ENCODE results near the gene TAS1R1. TPM values are rescaled to one million over a fixed set of nuclear protein-coding genes. Genes with fewer than 3 reads are reported as not detected.
A peak's percentile ranks its signal among the peaks of the same experiment; 100 is the strongest.

TAS1R1 gene
- total RNA-seq, 2 donors from 2014 or later: not detected

DNA sequence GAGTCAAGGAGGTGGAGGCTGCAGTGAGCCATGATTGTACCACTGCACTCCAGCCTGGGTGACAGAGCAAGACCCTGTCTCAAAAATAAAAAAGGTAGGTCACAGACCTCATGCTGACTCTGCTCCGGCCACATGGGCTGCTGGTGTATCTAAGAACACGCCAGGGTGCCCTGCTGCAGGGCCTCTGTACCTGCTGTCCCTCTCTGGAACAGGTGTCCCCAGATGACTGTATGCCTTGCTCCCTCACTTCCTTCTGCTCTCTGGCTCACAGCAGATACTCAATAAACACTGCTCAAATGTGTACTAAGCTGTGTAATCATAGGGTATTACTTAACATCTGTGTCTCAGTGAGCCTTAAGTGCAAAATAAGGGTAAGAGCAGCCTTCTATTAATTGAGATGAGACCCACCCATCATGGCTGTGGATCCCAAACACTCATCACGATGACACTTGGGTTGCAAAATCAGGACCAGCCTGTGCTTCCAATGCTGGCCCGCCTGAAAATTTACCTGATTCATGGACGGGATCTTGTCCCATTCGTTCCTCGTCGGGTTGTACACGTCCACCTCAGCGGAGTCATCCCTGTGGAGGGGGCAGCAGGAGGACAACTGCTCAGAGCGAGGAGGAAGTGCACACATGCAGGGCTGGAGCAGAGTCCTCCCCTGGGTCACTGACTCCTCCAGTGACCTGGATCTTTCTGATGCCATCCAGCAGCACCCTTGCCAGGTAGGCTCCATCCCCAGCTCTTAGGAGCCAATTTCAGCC, 40.1 kb downstream of the TAS1R1 start:
- WGBS, 2 donors: 86 to 90% methylated on average over 11 of the region's 11 CpGs

DNA sequence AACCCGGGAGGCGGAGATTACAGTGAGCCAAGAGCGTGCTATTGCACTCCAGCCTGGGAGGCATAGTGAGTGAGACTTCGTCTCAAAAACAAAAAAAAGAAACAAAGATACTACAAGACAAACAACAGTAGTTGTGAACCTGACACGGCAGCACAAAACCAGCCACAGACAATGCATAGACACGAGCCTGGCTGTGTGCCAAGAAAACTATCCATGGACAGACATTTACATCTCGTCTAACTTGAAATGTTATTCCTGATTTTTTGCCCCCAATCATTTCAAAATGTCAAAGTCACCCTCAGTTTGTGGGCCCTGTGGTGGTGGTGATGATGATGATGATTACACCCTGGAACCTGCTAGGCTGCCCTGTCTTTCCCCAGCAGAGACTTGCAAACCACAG, 41.2 kb downstream of the TAS1R1 start:
- H3K36me3 ChIP-seq (replicated peaks in 1 of 2; ENCODE audit: insufficient read depth in 1 of 2, low read depth in 2 of 2): peaks cover 10 to 35% of the 10 kb centered on the region in 2 donors
- peak overlapping the region in 1 of 4 donors; percentile 31 for H3K27ac ChIP-seq
- DNase-seq (no peak), ATAC-seq (no peak)
- no peaks in the 10 kb centered on the region for H3K9me3 ChIP-seq
- peaks cover 51% of the 10 kb centered on the region for H3K4me1 ChIP-seq
- 51 to 56% methylated on average over 7 of the region's 7 CpGs for WGBS, 2 donors
- intact Hi-C loops (cut with DNase I): no loop called here
- H3K4me3 ChIP-seq: no peak overlapping the region
- no peaks in the 10 kb centered on the region for H3K27me3 ChIP-seq
- TF ChIP-seq, protein P1, sequence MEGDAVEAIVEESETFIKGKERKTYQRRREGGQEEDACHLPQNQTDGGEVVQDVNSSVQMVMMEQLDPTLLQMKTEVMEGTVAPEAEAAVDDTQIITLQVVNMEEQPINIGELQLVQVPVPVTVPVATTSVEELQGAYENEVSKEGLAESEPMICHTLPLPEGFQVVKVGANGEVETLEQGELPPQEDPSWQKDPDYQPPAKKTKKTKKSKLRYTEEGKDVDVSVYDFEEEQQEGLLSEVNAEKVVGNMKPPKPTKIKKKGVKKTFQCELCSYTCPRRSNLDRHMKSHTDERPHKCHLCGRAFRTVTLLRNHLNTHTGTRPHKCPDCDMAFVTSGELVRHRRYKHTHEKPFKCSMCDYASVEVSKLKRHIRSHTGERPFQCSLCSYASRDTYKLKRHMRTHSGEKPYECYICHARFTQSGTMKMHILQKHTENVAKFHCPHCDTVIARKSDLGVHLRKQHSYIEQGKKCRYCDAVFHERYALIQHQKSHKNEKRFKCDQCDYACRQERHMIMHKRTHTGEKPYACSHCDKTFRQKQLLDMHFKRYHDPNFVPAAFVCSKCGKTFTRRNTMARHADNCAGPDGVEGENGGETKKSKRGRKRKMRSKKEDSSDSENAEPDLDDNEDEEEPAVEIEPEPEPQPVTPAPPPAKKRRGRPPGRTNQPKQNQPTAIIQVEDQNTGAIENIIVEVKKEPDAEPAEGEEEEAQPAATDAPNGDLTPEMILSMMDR (IDR thresholded peaks at IDR 0.05): no peak
- TF ChIP-seq POLR2A (IDR thresholded peaks at IDR 0.05): no peak

More for the DNA sequence above, 40.1 kb downstream of the TAS1R1 start:
- Histone ChIP-seq H3K27ac (peak overlapping the region in 1 of 4 donors; percentile 17), H3K9me3 (no peaks in the 10 kb centered on the region), H3K27me3 (no peaks in the 10 kb centered on the region), H3K4me1 (peaks cover 44% of the 10 kb centered on the region), H3K4me3 (no peak overlapping the region), H3K36me3 (replicated peaks in 1 of 2; ENCODE audit: insufficient read depth in 1 of 2, low read depth in 2 of 2) (peaks cover 10 to 35% of the 10 kb centered on the region in 2 donors)
- TF ChIP-seq, protein P1 (IDR thresholded peaks at IDR 0.05): no peak
- no peak for TF ChIP-seq POLR2A (IDR thresholded peaks at IDR 0.05)
- intact Hi-C loops (cut with DNase I): no loop called here
- ATAC-seq (no peak), DNase-seq (peak in 2 of 4 donors; percentile 41 to 42)

DNA sequence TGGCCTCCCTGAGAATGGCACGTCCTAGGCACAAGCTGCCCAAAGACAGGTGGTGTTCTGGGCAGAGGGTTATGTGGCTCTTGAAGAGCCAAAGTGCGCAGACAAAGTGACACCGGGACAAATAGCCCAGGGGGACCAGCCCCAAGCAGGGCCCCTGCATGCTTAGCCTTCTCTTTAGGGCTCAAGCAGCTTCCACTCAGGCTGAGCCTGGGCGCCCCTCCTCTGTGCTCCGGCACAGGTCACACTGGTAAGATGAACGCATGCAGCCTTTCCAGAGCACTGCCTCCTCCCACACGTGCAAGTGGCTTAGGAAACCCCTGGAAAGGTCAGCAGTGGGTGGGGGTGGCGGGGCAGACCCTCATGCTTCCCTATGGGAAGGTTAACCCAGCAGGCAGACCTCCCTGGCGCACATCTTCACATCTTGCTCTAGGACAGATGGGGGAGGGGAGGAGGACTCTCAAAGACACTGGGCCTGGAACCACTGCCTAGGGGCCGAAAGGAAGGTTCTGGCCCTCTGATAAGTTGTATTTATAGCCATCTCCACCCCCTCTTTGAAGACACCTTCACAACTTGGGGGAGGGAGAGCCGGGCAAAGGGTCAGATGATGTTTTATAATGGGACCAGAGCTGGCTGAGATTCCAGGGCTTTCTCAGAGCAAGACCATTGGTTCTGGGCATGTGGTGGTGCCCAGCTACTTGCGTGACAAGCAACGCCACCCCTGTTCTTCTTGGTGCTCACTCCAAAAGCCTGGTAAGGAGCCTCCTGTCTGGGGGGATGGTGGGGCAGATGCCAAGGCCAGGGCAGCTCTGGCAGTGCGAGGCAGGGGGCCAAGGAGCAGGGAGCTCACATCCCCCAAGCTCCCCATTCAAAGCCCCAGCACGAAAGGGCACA, 42.0 kb downstream of the TAS1R1 start:
- no peak overlapping the region for H3K4me3 ChIP-seq
- intact Hi-C loops (cut with DNase I): no loop called here
- H3K4me1 ChIP-seq: peaks cover 51% of the 10 kb centered on the region
- peak overlapping the region in 2 of 4 donors; percentile 2 to 31 for H3K27ac ChIP-seq
- no peaks in the 10 kb centered on the region for H3K9me3 ChIP-seq
- peaks cover 10 to 35% of the 10 kb centered on the region in 2 donors for H3K36me3 ChIP-seq (replicated peaks in 1 of 2; ENCODE audit: insufficient read depth in 1 of 2, low read depth in 2 of 2)
- 58 to 70% methylated on average over 11 to 15 of the region's 15 CpGs for WGBS, 2 donors
- ATAC-seq (no peak), DNase-seq (no peak)
- no peaks in the 10 kb centered on the region for H3K27me3 ChIP-seq
- TF ChIP-seq, protein P1 (IDR thresholded peaks at IDR 0.05): no peak
- no peak for TF ChIP-seq POLR2A (IDR thresholded peaks at IDR 0.05)

DNA sequence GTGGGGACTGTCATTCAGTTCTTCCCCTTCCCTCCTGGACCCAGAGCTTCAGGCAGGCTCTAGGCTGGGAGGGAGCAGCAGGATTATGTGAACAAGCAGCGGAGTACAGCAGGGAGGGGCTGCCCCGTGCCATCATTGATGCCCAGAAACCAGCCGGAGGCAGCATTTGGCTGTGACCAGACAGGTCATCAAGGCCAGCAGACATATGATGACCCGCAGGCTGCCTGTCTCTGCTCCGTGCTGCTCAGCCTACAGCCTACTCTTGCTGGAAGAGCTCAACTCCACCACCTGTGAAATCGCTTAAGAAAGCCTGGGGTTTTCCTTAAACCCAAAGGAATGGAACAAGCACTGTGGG, 42.6 kb downstream of the TAS1R1 start:
- Histone ChIP-seq H3K27me3 (no peaks in the 10 kb centered on the region), H3K36me3 (replicated peaks in 1 of 2; ENCODE audit: insufficient read depth in 1 of 2, low read depth in 2 of 2) (peaks cover 10 to 30% of the 10 kb centered on the region in 2 donors), H3K4me3 (no peak overlapping the region), H3K9me3 (no peaks in the 10 kb centered on the region), H3K27ac (peak overlapping the region in 1 of 4 donors; percentile 2), H3K4me1 (peaks cover 51% of the 10 kb centered on the region)
- WGBS, 2 donors: 56 to 68% methylated on average over 1 to 6 of the region's 6 CpGs
- no peak for DNase-seq
- intact Hi-C loops (cut with DNase I): no loop called here
- no peak for ATAC-seq
- TF ChIP-seq POLR2A (IDR thresholded peaks at IDR 0.05): no peak
- TF ChIP-seq, protein P1 (IDR thresholded peaks at IDR 0.05): no peak

All from body of pancreas (tissue), 4 donors.